Measurements from ENCODE around the gene NCF4. TPM values are rescaled to one million over a fixed set of nuclear protein-coding genes. Genes with fewer than 3 reads are reported as not detected.
A peak's percentile ranks its signal among the peaks of the same experiment; 100 is the strongest.

NCF4 gene
- total RNA-seq, 1 donor from 2014 or later = not detected

DNA sequence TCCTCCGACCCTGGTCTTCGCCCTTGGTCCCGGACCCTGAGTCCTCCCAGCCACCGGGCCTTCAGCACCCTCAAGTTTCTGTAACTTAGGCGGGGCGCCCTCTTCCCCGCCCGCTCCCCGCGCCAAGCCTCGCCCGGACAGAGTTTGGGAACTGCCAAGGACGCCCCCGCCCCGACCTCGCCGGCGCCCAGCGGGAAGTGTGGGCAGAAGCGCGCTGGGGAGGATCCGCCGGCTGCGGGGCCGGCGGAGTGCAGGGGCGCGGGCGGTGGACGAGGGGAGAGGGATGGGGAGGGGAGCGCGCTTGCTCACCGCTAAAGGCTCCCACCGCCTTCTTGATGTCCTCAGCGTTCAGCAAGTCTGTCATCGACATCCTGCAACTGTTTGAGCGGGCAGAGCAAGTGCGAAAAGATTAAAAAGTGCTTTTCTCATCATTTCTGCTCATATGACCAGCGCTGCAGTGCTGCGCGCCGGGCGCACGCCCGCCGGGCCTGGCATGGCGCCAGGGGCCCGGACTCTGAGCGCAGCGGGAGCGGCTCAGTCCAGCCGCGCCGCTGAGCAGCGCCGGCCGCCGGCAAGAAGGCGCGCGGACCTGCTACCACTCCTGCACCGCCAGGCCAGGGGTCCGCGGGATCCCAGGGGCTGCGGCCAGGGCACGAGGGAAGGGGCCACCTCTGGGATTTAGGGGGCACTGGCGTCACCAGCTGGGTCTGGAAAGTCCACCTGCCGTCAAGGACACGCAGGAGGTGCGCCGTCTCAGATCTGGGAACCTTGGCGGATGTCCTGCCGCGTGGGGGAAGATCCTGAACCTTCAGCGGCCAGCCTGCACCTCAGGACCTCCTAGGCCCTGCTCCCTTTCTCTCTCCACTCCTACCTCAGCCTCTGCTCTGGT lies 43.9 kb upstream of the NCF4 start, which contains the start of gene PVALB:
Gene PVALB (minus strand): TSS at position 400 of the 889 bp plus-strand sequence. CDS start 30 bp downstream, at position 370.
- TF ChIP-seq, protein P1, sequence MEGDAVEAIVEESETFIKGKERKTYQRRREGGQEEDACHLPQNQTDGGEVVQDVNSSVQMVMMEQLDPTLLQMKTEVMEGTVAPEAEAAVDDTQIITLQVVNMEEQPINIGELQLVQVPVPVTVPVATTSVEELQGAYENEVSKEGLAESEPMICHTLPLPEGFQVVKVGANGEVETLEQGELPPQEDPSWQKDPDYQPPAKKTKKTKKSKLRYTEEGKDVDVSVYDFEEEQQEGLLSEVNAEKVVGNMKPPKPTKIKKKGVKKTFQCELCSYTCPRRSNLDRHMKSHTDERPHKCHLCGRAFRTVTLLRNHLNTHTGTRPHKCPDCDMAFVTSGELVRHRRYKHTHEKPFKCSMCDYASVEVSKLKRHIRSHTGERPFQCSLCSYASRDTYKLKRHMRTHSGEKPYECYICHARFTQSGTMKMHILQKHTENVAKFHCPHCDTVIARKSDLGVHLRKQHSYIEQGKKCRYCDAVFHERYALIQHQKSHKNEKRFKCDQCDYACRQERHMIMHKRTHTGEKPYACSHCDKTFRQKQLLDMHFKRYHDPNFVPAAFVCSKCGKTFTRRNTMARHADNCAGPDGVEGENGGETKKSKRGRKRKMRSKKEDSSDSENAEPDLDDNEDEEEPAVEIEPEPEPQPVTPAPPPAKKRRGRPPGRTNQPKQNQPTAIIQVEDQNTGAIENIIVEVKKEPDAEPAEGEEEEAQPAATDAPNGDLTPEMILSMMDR (IDR thresholded peaks at IDR 0.05; ENCODE audit: unreplicated experiment) = no peak
- H3K4me1 Mint-ChIP-seq = peaks cover 14% of the 10 kb centered on the region
- peaks cover 98% of the 10 kb centered on the region for H3K27me3 Mint-ChIP-seq (ENCODE audit: low read depth)
- H3K27ac Mint-ChIP-seq = no peak within 1 kb of the TSS
- no peaks in the 10 kb centered on the region for H3K36me3 Mint-ChIP-seq
- H3K4me3 Mint-ChIP-seq = peak within 1 kb of the TSS; percentile 52
- peak; percentile 47 to 73 for DNase-seq (ENCODE audit: low spot score in 2 of 2, unreplicated experiment in 2 of 2)
- H3K9me3 Mint-ChIP-seq = no peaks in the 10 kb centered on the region

DNA sequence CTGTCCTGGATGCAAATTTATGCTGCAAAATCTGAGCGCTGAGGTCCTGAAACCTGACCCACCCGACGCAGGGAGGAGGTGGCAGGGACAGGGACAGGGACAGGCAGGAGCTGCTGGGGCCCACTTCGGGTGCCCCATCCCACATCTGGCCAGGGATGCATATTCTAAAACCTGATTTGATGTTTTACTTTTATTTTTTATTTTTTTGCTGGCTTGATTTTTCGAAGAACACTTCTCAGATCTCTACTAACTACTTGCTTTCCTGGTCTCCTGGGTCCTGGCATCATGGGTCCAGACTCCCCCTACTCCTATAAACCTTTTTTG lies 43.3 kb upstream of the NCF4 start:
- Mint-ChIP-seq H3K27ac (no peak overlapping the region), H3K4me3 (peak overlapping the region; percentile 45), H3K4me1 (peaks cover 14% of the 10 kb centered on the region), H3K36me3 (no peaks in the 10 kb centered on the region), H3K9me3 (no peaks in the 10 kb centered on the region), H3K27me3 (ENCODE audit: low read depth) (peaks cover 91% of the 10 kb centered on the region)
- TF ChIP-seq, protein P1 (IDR thresholded peaks at IDR 0.05; ENCODE audit: unreplicated experiment) = no peak
- DNase-seq (ENCODE audit: low spot score in 2 of 2, unreplicated experiment in 2 of 2) = no peak

DNA sequence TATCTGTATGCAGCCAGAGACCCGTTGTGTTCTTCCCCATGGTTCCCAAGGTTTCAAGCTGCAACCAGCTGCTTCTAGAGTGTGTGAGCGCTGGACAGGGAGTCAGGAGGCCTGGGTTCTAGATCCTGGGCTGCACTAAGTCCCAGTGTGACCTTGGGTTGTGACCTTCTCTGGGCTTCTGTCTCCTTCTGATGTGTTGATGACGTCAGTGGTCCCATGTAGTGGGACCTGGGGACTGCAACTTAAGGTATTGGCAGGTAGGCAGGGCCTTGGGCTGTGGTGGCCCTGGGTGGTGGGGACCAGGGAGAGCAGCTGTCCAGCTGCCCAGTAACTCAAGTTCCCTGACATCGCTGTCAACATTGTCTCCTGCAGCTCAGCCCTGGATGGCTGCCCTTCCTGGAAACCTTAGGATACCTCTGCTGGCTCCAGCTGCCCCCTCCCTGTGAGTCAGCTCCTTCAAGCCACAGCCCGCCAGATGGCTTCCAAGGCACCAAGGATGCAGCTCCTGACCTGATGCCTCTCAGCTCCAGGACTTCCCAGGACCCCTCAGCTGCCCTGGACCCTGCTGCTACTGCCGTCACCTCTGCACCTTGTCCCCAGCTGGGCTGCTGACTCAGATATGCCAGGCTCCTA lies 42.7 kb upstream of the NCF4 start:
- Mint-ChIP-seq H3K9me3 (no peaks in the 10 kb centered on the region), H3K4me3 (no peak overlapping the region), H3K27me3 (ENCODE audit: low read depth) (peaks cover 88% of the 10 kb centered on the region), H3K36me3 (no peaks in the 10 kb centered on the region), H3K4me1 (peaks cover 17% of the 10 kb centered on the region), H3K27ac (no peak overlapping the region)
- TF ChIP-seq, protein P1 (IDR thresholded peaks at IDR 0.05; ENCODE audit: unreplicated experiment) = no peak
- no peak for DNase-seq (ENCODE audit: low spot score in 2 of 2, unreplicated experiment in 2 of 2)

- TF ChIP-seq, protein P1 (IDR thresholded peaks at IDR 0.05; ENCODE audit: unreplicated experiment) = no peak
- Mint-ChIP-seq H3K27me3 (ENCODE audit: low read depth) (peaks cover 79% of the 10 kb centered on the region), H3K9me3 (no peaks in the 10 kb centered on the region), H3K4me1 (peaks cover 20% of the 10 kb centered on the region), H3K36me3 (no peaks in the 10 kb centered on the region), H3K27ac (no peak overlapping the region), H3K4me3 (no peak overlapping the region)
- DNase-seq (ENCODE audit: low spot score in 2 of 2, unreplicated experiment in 2 of 2) = peak in 1 of 2 experiments; percentile 41
Measured at GRCh38 chr22:36819112-36819511, 41.7 kb upstream of the NCF4 start.

GRCh38 chr22:36822581-36822980 lies 38.2 kb upstream of the NCF4 start:
- TF ChIP-seq, protein P1 (IDR thresholded peaks at IDR 0.05; ENCODE audit: unreplicated experiment) = no peak
- no peaks in the 10 kb centered on the region for H3K9me3 Mint-ChIP-seq

More at GRCh38 chr22:36822581-36822980, 38.2 kb upstream of the NCF4 start:
- Mint-ChIP-seq H3K27me3 (ENCODE audit: low read depth) (peaks cover 58% of the 10 kb centered on the region), H3K27ac (no peak overlapping the region), H3K36me3 (no peaks in the 10 kb centered on the region), H3K4me1 (peaks cover 16% of the 10 kb centered on the region), H3K4me3 (no peak overlapping the region)
- DNase-seq (ENCODE audit: low spot score in 2 of 2, unreplicated experiment in 2 of 2) = no peak
